Measurements from ENCODE around the gene DAPK1.

DAPK1 gene

GRCh38 chr9:87518702-87519335 lies 21.2 kb downstream of the DAPK1 start:
- no peak for DNase-seq

GRCh38 chr9:87519461-87519860 lies 21.8 kb downstream of the DAPK1 start:
- DNase-seq, result no peak

GRCh38 chr9:87520172-87520683 lies 22.6 kb downstream of the DAPK1 start:
- DNase-seq, result no peak

- no peak for DNase-seq
These were observed 24.2 kb downstream of the DAPK1 start for GRCh38 chr9:87521834-87522233.

- DNase-seq, result no peak
These were observed 26.4 kb downstream of the DAPK1 start for GRCh38 chr9:87524061-87524460.

GRCh38 chr9:87525546-87526303 lies 28.1 kb downstream of the DAPK1 start:
- DNase-seq, result no peak

GRCh38 chr9:87527211-87527916 lies 29.7 kb downstream of the DAPK1 start:
- DNase-seq, result no peak

- DNase-seq, result no peak
These were observed 31.3 kb downstream of the DAPK1 start for GRCh38 chr9:87528969-87529368.

GRCh38 chr9:87529671-87530070 lies 32.0 kb downstream of the DAPK1 start:
- DNase-seq, result no peak

GRCh38 chr9:87530716-87531115 lies 33.0 kb downstream of the DAPK1 start:
- no peak for DNase-seq

GRCh38 chr9:87531370-87532295 lies 34.0 kb downstream of the DAPK1 start:
- DNase-seq, result no peak

- no peak for DNase-seq
These were observed 35.6 kb downstream of the DAPK1 start for GRCh38 chr9:87533271-87533670.

GRCh38 chr9:87534036-87534435 lies 36.4 kb downstream of the DAPK1 start:
- DNase-seq, result no peak

GRCh38 chr9:87534957-87535356 lies 37.3 kb downstream of the DAPK1 start:
- DNase-seq, result no peak

- no peak for DNase-seq
These were observed 38.3 kb downstream of the DAPK1 start for GRCh38 chr9:87535817-87536539.

- no peak for DNase-seq
These were observed 40.0 kb downstream of the DAPK1 start for GRCh38 chr9:87537625-87538024.

- no peak for DNase-seq
These were observed 42.9 kb downstream of the DAPK1 start for GRCh38 chr9:87540444-87541105.

GRCh38 chr9:87541663-87542062 lies 44.0 kb downstream of the DAPK1 start:
- DNase-seq, result no peak

GRCh38 chr9:87542141-87542540 lies 44.5 kb downstream of the DAPK1 start:
- DNase-seq, result no peak

GRCh38 chr9:87543251-87543650 lies 45.6 kb downstream of the DAPK1 start:
- DNase-seq, result peak; percentile 6

GRCh38 chr9:87545858-87546257 lies 48.2 kb downstream of the DAPK1 start:
- peak; percentile 50 for DNase-seq

Data from fibroblast of skin of back (primary cell).